GM19324 (cell line): ENCODE results near the gene GPX3.

Experiments used
- ATAC-seq: cut with Tn5 transposase; IDR thresholded peaks from one replicate; pipeline ENCODE4 v1.9.1; 2021; ENCODE audit warnings: mild to moderate bottlenecking, moderate library complexity; ENCODE audit not compliant: unreplicated experiment, low FRiP score

GPX3 gene

DNA sequence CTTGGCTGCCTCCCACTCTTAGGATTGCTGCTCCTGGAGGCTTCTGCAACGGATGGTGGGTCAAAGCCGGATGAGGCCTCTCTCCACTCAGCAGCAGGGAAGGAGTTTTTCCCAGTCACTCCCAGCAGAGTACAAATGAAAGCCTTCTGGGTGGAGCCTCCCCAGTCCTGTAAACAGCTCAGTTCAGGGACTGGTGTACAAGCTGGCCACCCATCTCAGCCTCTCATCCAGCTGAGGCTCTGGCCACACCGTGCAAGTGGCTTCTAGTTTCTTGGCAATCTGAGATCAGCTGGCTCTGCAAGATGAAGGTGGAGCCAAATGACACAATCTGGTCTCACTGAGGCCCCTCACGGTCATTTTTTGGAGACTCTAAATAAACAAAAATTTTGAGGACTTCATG is 10.0 kb downstream of the GPX3 start:
- ATAC-seq, result no peak

DNA sequence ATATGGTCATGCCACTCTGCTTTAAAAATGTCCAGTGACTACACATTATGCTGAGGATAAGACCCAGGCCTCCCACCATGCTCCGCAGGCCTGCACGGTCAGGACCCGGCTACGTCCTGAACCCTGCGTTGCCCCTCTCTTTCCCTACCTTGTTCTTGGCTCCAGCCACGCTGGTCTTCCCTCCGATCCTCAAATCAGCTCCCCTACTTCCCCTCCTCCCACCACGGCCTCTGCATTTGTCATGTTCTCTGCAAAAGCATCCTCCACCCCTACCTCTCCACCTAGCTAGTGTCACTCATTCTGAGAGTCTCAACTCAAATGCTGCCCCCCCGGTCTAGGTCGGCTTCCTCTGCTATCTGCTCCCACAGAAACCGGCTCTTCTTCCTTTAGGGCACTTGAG is 11.2 kb downstream of the GPX3 start:
- ATAC-seq, result no peak

DNA sequence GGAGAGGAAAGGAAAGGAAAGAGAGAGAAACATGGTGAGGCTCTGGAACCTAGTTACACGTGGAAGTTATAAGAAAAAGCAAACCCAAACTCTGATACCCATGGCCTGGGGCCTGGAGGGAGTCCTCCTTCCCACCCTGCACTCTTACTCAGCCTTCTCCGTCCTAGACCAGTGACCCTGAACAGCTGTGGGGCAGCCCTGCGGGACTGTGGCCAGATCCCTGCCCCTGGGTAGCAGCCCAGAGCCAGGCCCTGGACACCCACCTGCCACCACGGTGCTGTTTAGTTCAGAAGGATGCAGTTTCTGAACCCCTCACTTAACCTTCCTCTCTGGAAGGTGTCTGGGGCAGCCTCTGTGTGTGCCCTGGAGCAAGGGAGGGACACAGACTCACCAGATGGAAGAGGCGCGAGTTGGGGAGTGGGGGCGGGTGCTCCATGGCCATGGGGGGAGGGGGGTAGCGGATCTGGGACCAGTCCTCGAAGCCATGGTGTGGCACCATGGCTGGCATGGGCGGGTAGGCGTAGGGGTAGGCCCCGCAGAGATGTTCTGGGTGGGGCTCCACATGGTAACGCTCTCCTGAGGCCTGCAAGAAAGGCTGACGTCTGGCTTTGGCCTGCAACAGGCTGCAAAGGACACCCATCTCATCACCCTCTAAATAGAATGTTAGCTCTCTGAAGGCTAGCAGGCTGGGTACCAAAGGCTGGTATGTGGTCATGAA is 13.0 kb downstream of the GPX3 start:
- ATAC-seq, result no peak

DNA sequence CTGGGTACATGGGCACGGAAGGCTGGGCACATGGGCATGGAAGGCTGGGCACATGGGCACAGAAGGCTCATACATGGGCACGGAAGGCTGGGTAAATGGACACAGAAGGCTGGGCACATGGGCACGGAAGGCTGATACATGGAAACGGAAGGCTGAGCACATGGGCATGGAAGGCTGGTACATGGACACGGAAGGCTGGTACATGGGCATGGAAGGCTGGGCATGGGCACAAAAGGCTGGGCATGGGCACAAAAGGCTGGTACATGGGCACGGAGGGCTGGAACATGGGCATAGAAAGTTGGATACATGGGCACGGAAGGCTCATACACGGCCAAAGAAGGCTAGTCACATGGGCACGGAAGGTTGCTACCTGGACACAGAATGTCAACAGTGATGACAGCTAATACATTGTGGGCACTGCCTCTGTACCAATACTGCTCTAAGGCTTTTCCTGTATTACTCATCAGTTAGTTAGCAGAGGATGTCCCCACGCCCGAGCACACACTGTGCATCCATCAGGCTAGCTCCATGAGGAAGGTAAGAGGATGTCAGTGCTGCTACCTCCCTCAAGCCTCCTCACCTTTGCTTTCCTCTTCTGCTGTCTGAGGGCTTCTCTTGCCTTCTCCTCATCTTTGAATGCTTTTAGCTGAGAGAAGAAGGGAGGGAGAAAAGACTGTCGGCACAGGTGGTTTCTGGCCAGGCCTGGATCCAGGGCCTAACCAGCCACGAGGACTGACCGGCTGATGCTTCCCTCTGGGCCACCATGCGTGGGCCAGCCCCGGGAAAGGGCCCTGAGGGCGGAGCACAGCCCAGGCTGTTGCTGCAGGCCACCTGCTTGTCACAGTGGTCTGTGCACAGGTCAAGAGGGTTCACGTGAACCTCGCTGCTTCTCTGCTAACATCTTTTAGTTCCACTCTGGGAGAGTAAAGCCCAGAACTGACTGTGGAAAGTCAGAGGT is 14.3 kb downstream of the GPX3 start:
- ATAC-seq, result no peak

DNA sequence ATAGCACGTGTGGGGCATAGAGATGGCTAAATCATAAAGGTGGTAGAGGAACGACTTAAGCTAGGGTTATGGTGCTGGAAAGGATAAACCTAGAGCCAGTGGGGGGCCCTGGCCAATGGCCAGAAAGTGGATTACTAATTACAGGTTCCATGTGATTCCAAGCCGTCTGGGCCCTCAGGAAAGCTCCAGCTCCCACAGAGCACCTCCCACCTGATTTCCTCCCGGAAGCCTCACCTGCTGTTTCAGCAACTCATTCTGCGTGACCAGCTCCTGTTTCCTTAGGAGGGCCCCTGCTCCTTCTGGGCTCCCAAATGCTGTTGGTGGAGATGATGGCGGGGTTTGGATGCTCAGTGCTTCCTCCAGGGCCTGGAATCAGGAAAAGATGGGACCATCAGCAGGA is 16.2 kb downstream of the GPX3 start:
- no peak for ATAC-seq

DNA sequence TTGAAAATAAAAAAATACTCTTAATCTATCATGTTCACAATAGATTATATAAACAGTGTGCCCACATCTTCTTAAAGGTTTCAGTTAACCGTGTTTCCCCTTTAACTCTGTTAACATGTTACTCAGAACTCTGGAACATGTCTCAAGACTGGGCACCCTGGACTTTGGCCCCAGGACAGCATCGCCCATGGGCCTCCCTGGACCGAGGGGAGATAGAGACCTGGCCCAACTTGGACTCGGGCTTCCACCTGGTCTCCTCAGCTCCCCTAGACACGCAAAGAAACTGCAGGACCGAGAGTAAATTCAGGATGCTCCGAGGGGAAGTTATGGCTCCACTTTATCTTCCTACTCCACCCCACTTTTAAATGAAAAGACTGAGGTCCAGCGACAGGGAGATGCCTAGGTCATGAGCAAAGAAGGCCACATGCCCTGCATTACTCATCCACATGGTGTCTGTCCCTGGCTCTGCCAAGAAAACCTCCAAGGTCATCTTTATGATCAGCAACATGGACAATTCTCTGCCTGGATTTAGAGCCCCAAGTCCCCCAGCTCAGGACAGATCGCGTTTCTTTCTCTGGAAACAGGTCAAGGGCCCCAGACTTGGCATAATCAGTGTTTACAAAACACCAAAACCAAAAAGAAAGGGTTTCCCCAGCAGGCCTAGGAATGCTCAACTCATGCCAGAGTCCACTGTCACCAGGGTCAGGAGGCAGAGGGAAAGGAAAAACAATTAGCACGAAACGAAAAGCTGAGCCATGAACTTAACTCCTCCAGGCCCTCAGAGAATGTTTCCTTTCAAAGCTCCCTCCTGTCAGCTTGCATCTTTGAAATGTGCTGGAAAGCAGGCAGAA is 17.4 kb downstream of the GPX3 start:
- ATAC-seq, result no peak

DNA sequence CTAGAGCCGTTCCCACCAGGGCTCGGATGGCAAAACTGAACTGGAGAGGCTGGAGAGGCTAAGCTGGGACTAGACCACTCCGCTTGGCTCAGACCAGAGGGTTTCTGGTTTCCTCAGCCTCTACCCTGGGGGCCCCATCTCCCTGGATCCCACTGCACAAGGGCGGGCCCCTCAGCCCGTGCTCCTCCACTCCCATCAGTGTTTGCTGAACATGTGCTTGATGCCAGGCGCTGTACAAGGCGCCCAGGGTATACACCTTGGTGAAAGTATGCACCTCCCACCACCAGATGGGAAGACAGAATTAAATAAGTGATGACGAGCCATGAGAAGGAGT is 18.0 kb downstream of the GPX3 start:
- no peak for ATAC-seq

DNA sequence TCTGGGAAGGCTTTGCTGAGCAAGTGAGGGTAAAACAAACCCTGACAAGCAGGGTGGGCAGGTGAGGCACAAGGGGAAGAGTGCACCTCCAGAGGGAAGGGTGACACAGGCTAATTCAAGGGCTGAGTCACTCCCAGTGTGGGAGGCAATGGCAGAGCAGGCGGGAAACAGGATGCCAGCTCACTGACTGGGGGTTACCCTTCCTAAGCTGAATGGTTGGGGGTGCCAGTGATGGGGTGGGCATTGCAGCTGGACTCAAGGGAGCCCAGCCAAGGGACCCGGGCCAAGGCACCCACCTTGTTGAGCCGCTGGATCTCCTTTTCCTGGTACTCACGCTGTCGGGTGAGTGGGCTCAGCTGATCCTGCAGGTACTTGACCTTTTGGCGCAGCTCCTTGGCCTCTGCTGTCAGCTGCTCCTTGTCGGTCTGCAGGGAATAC is 18.4 kb downstream of the GPX3 start:
- ATAC-seq, result no peak

DNA sequence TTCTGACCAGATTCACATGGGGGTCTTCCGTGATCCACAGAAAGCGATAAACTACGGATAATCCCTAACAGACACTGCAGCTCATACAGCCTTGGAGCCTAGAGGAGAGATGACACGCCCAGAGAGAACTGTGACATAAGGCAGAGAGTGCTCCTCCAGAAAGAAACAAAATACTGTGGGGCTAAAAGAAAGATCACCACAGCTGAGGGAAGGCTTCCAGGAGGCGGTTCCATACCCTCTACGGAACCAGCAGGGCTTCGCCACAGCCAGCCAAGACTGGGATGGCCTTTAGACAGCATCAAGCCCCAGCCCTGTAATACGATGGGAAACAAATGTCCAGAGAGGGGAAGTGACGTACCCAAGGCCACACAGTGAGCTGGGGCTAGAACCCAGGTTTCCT is 19.3 kb downstream of the GPX3 start:
- ATAC-seq, result no peak

DNA sequence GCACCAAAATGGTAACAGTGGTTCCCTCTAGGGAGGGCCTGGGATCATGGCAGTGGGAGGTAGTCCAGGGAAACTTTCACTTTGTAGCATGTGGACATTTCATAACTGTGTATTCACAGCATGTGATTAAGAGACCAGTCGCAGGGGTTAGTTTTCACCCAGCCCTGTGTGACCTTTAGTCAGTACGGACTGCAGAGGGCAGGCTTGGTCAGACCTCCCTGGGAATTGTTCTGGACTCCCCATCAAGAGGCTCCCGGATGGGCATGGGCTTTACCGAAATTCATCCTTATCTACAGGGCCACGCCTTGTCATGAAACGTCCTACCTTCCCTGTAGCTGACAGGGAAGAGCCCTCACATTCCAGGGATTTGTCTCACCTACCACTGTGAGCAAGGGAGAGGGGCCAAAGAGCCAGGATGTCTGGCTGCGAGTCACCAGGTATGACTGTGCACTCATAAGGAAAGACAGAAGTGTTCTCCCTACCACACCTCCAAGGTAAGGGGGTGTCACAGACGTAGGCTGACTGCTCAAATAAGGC is 19.9 kb downstream of the GPX3 start:
- ATAC-seq, result no peak

DNA sequence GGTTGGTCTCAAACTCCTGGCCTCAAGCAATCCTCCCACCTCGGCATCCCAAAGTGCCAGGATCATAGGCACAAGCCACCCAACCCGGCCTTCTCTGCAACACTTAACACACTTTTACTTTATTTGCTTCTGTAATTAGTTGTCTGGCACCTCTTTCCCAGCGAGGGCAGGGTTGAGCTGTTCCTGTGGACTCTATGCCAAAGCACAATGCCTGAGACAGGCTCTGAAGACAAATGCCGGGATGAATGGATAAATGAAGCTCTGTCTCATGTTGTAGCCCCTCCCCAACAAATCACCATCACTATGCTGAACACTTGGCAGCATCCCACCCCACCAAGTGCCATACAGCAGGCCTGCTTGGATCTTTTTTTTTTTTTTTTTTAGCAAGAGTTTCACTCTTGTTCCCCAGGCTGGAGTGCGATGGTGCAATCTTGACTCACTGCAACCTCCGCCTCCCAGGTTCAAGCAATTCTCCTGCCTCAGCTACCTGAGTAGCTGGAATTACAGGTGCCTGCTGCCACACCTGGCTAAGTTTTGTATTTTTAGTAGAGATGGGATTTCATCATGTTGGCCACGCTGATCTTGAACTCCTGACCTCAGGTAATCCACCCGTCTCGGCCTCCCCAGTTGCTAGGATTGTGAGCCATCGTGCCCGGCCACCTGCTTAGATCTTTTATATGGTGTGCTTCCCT is 21.3 kb downstream of the GPX3 start:
- no peak for ATAC-seq

DNA sequence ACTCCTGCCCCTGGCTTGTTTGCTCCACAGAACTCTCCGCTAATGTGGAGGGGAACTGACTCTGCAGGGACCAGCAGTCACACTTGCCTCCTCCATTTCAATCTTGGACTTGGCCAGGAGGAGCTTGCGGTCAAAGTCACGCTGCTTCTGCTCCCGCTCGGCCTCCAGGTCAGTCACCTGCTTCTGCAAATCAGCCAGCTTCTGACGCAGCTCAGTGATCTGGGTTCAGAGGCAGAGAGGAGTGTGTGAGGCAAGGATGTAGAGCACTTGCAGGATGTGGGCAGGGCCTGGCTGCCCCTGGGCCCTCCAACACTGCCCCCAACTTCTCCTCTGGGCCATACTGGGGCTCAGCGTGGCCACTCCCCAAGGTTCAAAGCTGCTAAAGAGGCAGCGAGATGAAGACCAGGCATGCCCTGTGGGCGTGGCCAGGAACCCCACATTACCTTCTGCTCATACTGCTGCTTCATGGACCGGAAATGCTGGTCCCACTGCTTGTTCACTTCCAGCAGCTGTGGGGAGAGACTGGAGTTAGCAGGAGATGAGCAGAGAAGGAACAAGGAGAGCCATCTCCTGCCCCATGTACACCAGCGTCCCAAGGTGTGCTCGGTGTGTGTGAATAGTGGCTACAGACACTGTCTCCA is 22.2 kb downstream of the GPX3 start:
- no peak for ATAC-seq

DNA sequence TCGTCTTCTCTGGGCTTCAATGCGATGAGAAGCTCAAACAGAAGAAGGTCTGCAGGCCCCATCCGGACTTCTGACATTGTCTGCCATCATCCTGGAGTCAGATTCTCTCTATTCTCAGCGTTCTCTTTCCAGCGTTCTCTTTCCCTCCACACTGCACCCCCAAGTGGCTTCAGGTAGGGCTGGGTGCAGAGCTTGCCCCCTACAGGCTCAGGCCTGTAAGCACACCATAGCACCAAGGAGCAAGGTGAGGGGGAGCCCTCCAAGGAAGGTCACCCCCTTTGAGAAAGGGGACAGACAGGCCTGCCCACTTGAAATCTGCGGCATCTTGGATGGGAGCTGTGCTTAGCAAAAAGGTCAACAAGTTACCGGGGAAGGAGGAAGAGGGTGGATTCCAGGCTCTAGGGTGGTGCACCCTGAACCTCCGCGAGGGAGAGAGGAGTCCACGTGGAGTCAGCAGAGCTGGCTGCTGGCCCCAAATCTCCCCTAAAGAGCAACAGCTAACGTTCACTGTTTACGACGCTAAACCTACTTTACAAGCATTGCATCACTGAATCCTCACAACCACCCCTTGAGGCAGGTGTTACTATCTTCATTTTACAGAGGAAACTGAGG is 27.5 kb downstream of the GPX3 start:
- no peak for ATAC-seq

DNA sequence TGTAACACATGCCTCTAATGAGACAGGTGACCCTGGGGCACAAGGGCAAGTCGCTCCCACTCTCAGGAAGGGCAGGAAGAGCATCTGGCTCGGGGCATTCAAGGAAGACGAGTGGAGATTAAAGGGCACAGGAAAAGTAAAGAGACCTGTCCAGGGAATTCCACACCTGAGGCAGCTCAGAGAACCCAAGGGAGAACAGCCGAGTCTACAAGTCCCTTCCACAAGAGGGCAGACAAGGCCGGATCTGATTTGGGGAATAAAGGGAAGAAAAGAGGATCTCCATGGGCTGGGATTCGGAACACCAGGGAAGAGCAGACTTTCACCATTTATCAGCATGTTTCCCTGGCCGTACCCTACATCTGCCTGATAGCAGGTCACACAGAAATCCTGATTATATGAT is 28.1 kb downstream of the GPX3 start:
- ATAC-seq, result no peak

DNA sequence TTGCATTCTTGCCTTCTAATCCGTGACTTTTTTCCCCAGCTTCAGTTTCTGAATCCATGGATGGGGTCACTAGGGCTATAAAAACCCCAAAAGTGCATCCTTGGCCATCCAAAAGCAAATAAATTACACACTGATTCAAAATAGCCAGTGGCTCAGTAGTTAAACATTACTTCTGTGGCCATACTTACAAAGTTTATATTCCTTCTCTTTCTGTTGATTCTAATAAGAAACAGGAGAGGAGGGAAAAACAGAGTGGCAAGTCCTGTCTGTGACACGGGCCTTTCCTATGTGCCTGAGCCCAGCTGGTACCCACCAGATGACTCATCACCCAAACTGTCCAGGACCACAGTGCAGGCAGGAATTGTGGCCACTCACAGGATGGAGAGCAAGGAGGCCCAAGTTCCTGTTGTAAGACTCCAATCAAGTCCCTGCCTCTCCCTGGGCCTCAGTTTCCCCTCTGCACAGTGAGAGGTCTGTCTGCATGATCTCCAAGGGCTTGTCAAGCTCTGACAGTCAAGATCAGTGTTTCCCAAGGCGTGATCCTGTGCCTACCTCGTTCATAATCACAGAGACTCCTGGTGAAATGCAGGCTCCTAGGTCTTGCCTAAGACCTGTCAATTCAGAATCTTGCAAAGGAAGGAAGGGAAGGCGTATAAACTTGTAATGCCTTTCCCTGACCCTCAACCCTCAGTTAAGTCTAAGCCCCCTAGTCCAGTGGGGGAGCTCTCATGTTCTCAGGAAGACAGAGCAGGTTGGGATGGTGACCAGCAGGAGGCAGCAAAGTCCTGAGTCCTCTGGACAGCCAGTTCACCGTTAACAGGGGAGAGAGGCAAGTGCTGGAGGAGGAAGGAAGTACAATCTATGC is 30.9 kb downstream of the GPX3 start:
- ATAC-seq, result no peak

DNA sequence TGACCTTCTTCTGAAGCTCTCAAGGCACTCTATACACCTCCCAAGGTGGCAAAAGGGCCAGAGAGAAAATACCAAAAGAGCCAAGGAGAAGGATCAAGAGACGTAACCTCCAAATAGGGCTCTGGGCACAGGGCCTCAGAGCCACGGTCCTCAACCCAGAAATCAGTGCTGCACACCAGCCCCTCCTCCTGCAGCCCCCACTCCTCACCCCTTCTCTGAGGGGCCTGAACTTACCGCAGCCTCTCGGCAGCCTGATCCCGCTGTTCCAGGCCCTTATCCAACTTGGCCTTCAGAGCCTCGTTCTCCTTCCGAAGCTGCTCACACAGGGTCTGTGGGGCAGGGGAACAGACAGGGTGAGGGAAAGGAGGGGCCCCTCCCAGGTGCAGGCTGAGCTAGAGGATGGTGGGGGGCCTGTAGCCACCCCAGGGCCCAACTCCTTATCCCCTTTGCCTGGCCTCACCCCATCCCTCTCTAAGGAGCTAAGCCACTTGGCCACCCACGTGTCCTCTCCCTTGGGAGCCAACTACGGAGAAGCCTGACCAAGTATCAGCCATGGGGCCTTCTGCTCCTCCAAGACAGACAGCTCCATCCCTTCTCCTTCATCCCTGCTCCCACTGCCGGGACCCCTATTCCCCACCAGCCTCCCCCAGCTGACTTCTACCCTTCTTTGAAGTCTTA is 31.7 kb downstream of the GPX3 start:
- no peak for ATAC-seq

DNA sequence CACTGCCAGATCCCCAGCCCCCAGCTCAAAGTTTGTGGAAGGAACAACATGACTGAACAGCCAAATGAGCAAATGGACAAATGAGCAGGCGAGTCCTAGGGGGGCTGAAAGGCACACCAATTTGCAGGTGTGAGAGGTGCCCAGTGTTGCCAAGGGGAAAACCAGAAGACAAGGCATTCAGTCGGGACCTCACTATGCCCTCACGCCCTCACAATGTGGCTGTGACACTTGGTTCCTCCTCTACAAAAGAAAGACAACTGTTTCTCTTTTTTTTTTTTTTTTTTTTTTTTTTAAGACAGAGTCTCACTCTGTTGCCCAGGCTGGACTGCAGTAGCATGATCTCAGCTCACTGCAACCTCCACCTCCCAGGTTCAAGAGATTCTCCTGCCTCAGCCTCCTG is 32.4 kb downstream of the GPX3 start:
- ATAC-seq, result no peak
